Spleen (tissue), 11 donors: Measurements from ENCODE around the gene PCGF3. TPM values are rescaled to one million over a fixed set of nuclear protein-coding genes. Genes with fewer than 3 reads are reported as not detected.
"Not testable (repeated sequence)": the region's sequence is repeated elsewhere in the genome, so short reads cannot be mapped to it uniquely, and the experiment has no call there.

Experiments
- DNase-seq: peaks from one replicate; pipeline ENCODE4 v3.0.0-alpha.2; 2020
- H3K27ac ChIP-seq, 8 donors: fragments of 200-600 bp; sonication (generic) in 7 of 8; 1 replicate in 4 of 8; 2 replicates in 4 of 8; pipeline versions ENCODE4 v1.5.0 to v1.8.0; 2016 to 2021; ENCODE audit warnings: inconsistent platforms in 4 of 8, mild to moderate bottlenecking in 4 of 8, moderate library complexity in 1 of 8
- H3K27me3 ChIP-seq, 7 donors: fragments of 200-600 bp; sonication (generic) in 6 of 7; replicated peaks in 1 of 7; 1 replicate in 4 of 7; 2 replicates in 3 of 7; pipeline versions ENCODE4 v1.5.0 to v1.8.0; 2016 to 2021; ENCODE audit warnings: inconsistent platforms in 3 of 7, mild to moderate bottlenecking in 1 of 7
- H3K36me3 ChIP-seq, 6 donors: fragments of 200-600 bp; sonication (generic) in 5 of 6; 1 replicate in 4 of 6; 2 replicates in 2 of 6; pipeline versions ENCODE4 v1.5.0 to v1.8.0; 2016 to 2021; ENCODE audit warnings: inconsistent platforms in 2 of 6
- H3K4me1 ChIP-seq, 6 donors: fragments of 200-600 bp; sonication (generic) in 5 of 6; 1 replicate in 3 of 6; 2 replicates in 3 of 6; pipeline versions ENCODE4 v1.5.0 to v1.8.0; 2016 to 2021; ENCODE audit warnings: inconsistent platforms in 3 of 6
- H3K4me3 ChIP-seq, 8 donors: fragments of 200-600 bp; sonication (generic) in 7 of 8; 1 replicate in 4 of 8; 2 replicates in 4 of 8; pipeline versions ENCODE4 v1.5.0 to v1.8.0; 2016 to 2021; ENCODE audit warnings: inconsistent platforms in 4 of 8, mild to moderate bottlenecking in 4 of 8, moderate library complexity in 2 of 8
- H3K9me3 ChIP-seq, 8 donors: fragments of 200-600 bp; sonication (generic) in 7 of 8; 1 replicate in 4 of 8; 2 replicates in 4 of 8; pipeline versions ENCODE4 v1.5.0 to v1.8.0; 2016 to 2021; ENCODE audit warnings: inconsistent platforms in 4 of 8
- CTCF ChIP-seq, 11 experiments: fragments of 200-600 bp in 7 of 11; fragments of 450-650 bp in 4 of 11; sonication (generic) in 4 of 11; IDR thresholded peaks in 8 of 11; conservative IDR thresholded peaks in 3 of 11; 1 replicate in 7 of 11; 2 replicates in 4 of 11; pipeline versions ENCODE4 v1.4.0 to v1.8.0; 2016 to 2021; ENCODE audit warnings: antibody characterized with exemption in 11 of 11, inconsistent platforms in 4 of 11, mild to moderate bottlenecking in 1 of 11
- POLR2A ChIP-seq, 3 donors: fragments of 450-650 bp; IDR thresholded peaks; one replicate each; pipeline ENCODE4 v1.5.1; 2017; ENCODE audit warnings: antibody characterized with exemption in 3 of 3, mild to moderate bottlenecking in 1 of 3
- POLR2AphosphoS5 ChIP-seq, 3 donors: sonication (generic); formaldehyde crosslinking; IDR thresholded peaks; one replicate each; pipeline ENCODE4 v1.5.1; 2017; ENCODE audit warnings: antibody characterized with exemption in 3 of 3
- WGBS, 5 donors: extraction: QIAGEN DNeasy Blood & Tissue Kit in 3 of 5; methylation state at CpG; one replicate each; pipeline versions ENCODE4 v1.1.5 to v1.1.7; 2013 to 2018; 5-methylcytosine and 5-hydroxymethylcytosine counted together
- intact Hi-C: fragments of 100-400 bp; cut with DNase I; formaldehyde crosslinking; loops from one replicate; pipeline ENCODE4 v1.15.0; 2023; ENCODE audit warnings: low total_unique reads
- polyA plus RNA-seq, 3 donors: library from polyadenylated mRNA; stranded (reverse); fragments of 200-250 nt; gene quantifications; one replicate each; pipeline ENCODE4 v1.2.1, GENCODE V29; 2013
- total RNA-seq, 7 donors: library from RNA; depleted of rRNA in 3 of 7; stranded (reverse); fragments of >200 nt in 3 of 7; fragmentation: NEBNext Ultra II Directional in 4 of 7; extraction: Animal tissue kit (Norgen Biotek cat#: 25700) in 4 of 7; gene quantifications; one replicate each; pipeline versions ENCODE4 v1.1.0 to v1.2.1, GENCODE V29; 2016 to 2021
- donor health status: healthy with polysubstance abuse.
- donor health status: DM: no; HTN: no; CAD: no; lungs with moderate emphysema.
- donor health status: DM: no; HTN: no; CAD: no.
- donor health status: Bipolar disorder and iron deficiency.
- donor health status: healthy.
- donor health status: DM: no; HTN: no; CAD: no.
- donor health status: DM: yes; HTN: yes; CAD: no.

The PCGF3 gene
- total and polyA plus RNA-seq, 10 donors = 29.7 to 102 (median 69.4) TPM

- Histone ChIP-seq H3K4me3 (peak overlapping the region in 2 of 8 donors; percentile 95 to 100), H3K36me3 (peaks cover 0 to 59% (median 32%) of the 10 kb centered on the region in 6 donors), H3K27ac (no peak overlapping the region), H3K27me3 (peaks cover 0 to 7% (median 3%) of the 10 kb centered on the region in 7 donors), H3K4me1 (peaks cover 23 to 92% (median 71%) of the 10 kb centered on the region in 6 donors), H3K9me3 (no peaks in the 10 kb centered on the region)
- TF ChIP-seq CTCF (IDR thresholded peaks at IDR 0.05 in 8 of 11, conservative IDR thresholded peaks at IDR 0.05 in 3 of 11) (no peak), POLR2AphosphoS5 (IDR thresholded peaks at IDR 0.05) (no peak), POLR2A (IDR thresholded peaks at IDR 0.05) (no peak)
- intact Hi-C loops = no loop called here
- DNase-seq = no peak
- WGBS, 5 donors = 86 to 100% (median 94%) methylated on average over 2 of the region's 2 CpGs
Measured at GRCh38 chr4:779555-779954, 73.9 kb downstream of the PCGF3 start.

- Histone ChIP-seq H3K4me1 (peaks cover 21 to 92% (median 70%) of the 10 kb centered on the region in 6 donors), H3K36me3 (peaks cover 0 to 52% (median 32%) of the 10 kb centered on the region in 6 donors), H3K27me3 (peaks cover under 1 to 14% (median 10%) of the 10 kb centered on the region in 7 donors), H3K4me3 (peak overlapping the region; percentile 92 to 100 (median 100)), H3K27ac (peak overlapping the region in 4 of 8 donors; percentile 89 to 96 (median 94))
- intact Hi-C loops, DNase-seq, H3K9me3 ChIP-seq: not testable (repeated sequence)
- 81 to 88% (median 85%) methylated on average over 10 of the region's 10 CpGs for WGBS, 5 donors
Measured at GRCh38 chr4:780255-780654, 74.6 kb downstream of the PCGF3 start.

GRCh38 chr4:780716-781492, 75.3 kb downstream of the PCGF3 start:
- intact Hi-C loops = no loop called here
- no peak for TF ChIP-seq CTCF (IDR thresholded peaks at IDR 0.05 in 8 of 11, conservative IDR thresholded peaks at IDR 0.05 in 3 of 11)
- no peak for TF ChIP-seq POLR2AphosphoS5 (IDR thresholded peaks at IDR 0.05)
- no peak for TF ChIP-seq POLR2A (IDR thresholded peaks at IDR 0.05)
- DNase-seq = no peak
- Histone ChIP-seq H3K4me3 (peak overlapping the region; percentile 92 to 100 (median 100)), H3K4me1 (peaks cover 27 to 92% (median 72%) of the 10 kb centered on the region in 6 donors), H3K27ac (peak overlapping the region; percentile 69 to 96 (median 92)), H3K36me3 (peaks cover 0 to 46% (median 27%) of the 10 kb centered on the region in 6 donors), H3K9me3 (no peaks in the 10 kb centered on the region), H3K27me3 (peaks cover 3 to 21% (median 16%) of the 10 kb centered on the region in 7 donors)
- 4 to 12% (median 5%) methylated on average over 15 to 38 of the region's 38 CpGs for WGBS, 5 donors

- H3K4me3 ChIP-seq = peak overlapping the region; percentile 92 to 100 (median 100)
- 0 to 1% (median 1%) methylated on average over 32 to 57 of the region's 57 CpGs for WGBS, 5 donors
Measured at GRCh38 chr4:781493-782216, 76.0 kb downstream of the PCGF3 start.

More at GRCh38 chr4:781493-782216, 76.0 kb downstream of the PCGF3 start:
- DNase-seq = peak; percentile 100
- peak in 2 of 11 experiments; percentile 26 to 40 for TF ChIP-seq CTCF (IDR thresholded peaks at IDR 0.05 in 8 of 11, conservative IDR thresholded peaks at IDR 0.05 in 3 of 11)
- peak; percentile 98 to 99 (median 98) for TF ChIP-seq POLR2AphosphoS5 (IDR thresholded peaks at IDR 0.05)
- peak in 1 of 3 donors; percentile 84 for TF ChIP-seq POLR2A (IDR thresholded peaks at IDR 0.05)
- peaks cover 0 to 38% (median 21%) of the 10 kb centered on the region in 6 donors for H3K36me3 ChIP-seq
- H3K9me3 ChIP-seq = no peaks in the 10 kb centered on the region
- H3K27ac ChIP-seq = peak overlapping the region; percentile 76 to 96 (median 92)
- H3K27me3 ChIP-seq = peaks cover 3 to 28% (median 24%) of the 10 kb centered on the region in 7 donors
- intact Hi-C loops = no loop called here
- peaks cover 28 to 92% (median 74%) of the 10 kb centered on the region in 6 donors for H3K4me1 ChIP-seq
